DLD1 (cell line): ENCODE measurements around the gene ERCC6.

Source experiments
- in situ Hi-C: cut with HindIII; loops from 2 replicates; pipeline ENCODE4 v1.10.0; 2017; ENCODE audit warnings: low sequenced_read_pairs

Gene ERCC6

DNA sequence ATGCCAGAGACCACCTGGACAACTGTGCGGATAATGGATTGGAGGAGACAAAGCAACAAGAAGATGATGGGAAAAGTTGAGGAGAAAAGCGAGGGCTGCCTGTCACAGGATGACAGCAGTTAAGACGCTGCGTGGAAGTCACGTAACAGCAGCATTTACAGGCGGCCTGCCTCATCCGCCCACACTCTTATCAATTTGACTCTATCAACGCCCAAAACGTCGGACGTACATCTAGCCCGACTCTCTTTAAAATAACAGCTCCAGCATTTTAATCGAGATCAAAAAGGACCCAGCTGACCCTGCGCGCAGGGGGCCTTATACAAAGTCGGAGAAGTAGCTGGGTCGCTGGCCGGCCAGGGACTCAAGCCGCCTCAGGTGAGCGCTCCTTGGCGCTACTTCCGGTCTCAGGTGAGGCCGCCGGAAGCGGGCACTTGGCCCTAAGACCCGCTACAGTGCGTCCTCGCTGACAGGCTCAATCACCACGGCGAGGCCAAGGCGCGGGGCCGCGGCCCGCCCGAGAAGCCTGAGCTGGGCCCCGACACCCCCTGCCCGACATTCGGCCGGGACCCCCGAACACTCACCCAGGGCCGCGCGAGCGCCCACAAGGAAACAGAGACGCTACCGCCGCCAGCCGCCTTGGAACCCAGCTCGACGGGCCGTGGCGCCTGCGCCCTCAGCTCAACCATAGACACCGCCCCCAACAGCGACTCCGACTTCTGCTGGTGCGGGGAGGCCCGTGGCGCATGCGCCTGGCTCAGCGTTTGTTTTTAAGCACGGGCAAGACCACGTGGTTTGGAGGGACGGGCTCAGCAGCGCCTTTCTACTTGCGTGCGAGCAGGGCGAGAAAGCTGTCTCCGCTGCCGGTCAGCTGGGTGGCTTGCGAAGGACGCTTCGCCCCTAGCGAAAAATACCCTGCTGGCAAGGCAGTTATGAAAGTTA lies at the start of gene ERCC6:
TSS of gene ERCC6 (minus strand) at position 741 of the 939 bp plus-strand sequence.
- in situ Hi-C loops = no loop called here

DNA sequence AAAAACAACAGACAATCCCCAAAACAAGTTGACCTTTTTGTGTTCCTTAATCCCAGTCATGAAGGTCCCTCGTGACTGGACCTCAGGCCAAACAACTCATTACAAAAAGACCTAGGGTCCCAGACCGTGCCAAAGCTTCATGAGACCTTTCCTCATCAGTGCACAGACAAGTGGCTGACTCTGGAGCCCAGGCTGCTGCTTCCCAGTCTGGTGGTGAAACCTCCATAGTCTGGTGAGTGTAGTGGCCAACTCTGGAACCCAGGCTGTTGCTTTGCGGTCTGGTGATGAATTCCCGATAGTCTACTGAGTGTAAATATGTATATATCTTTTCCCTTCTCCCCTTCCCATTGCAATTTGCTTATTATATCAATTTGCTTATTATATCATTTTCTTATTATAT lies 49.1 kb upstream of the ERCC6 start:
- in situ Hi-C loops = no loop called here

DNA sequence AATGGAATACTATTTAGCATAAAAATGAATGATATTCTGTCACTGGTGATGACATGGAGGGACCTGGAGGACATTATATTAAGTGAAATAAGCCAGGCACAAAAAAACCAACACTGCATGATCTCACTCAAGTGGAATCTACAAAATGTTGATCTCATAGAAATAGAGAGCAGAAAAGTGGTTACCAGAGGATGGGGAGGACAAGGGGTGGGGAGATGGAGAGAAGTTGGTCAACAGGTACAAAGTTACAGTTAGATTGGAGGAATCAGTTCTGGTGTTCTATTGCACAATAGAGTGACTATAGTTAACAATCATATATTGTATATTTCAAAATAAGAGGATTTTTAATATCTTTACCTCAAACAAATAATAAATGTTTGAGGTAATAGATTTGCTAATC lies 46.5 kb upstream of the ERCC6 start:
- in situ Hi-C loops = no loop called here

DNA sequence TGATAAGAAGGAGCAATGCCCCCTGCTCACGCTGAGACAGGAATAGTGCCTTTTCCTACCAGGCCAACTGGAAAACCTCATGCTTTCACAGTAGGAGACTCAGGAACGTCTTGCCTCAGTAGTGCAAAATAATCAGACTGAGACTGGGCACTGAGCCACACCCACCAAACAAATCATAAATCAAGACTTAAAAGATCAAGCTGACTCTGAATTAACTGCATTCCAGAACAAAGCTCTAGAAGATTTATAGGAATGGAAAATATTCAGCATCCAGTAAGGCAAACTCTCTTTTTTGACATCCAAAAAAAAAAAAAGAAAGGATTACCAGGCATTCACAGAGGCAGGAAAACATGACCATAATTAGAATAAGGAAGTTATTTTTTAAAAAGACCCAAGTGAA lies 40.7 kb upstream of the ERCC6 start:
- in situ Hi-C loops = no loop called here

DNA sequence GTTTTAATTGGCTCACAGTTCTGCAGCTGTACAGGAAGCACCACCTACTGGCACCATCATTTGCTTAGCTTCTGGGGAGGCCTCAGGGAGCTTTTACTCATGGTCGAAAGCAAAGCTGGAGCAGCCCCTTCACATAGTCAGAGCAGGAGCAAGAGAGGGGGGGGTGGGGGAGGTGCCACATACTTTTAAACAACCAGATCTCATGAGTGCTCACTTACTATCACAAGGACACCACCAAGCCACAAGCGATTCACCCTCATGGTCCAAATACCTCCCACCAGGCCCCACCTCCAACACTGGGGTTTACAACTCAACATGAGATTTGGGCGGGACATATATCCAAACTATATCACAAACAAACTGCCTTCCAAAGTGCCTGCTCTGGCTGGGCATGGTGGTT lies 39.5 kb upstream of the ERCC6 start:
- in situ Hi-C loops = no loop called here

DNA sequence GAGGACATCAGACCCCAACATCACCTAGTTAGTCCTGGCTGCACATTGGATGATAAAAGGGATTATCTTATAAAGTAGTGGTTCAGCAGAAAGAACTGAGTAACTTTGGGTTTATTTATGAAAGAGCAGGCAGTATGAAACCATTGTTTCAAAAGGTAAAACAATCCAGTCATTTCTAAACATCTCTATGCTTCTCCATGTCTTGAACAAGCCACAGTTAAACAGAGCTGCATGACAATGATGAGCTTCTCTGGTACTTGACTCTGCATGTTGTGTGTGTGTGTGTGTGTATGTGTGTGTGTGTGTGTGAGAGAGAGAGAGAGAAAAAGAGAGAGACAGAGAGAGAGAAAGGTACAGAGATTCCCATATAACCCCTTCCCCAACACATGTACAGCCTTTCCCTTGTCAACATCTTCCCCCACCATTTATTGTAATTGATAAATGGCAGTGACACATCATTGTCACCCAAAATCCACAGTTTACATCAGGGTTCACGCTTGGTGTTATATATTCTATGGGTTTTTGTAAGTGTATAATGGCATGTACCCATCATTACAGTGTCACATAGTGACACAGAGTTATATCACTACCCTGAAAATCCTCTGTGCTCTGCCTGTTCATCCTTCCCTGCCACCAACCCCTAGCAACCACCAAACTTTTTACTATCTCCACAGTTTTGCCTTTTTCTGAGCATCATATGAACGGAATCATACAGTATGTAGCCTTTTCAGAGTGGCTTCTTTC lies 38.4 kb upstream of the ERCC6 start:
- in situ Hi-C loops = no loop called here

DNA sequence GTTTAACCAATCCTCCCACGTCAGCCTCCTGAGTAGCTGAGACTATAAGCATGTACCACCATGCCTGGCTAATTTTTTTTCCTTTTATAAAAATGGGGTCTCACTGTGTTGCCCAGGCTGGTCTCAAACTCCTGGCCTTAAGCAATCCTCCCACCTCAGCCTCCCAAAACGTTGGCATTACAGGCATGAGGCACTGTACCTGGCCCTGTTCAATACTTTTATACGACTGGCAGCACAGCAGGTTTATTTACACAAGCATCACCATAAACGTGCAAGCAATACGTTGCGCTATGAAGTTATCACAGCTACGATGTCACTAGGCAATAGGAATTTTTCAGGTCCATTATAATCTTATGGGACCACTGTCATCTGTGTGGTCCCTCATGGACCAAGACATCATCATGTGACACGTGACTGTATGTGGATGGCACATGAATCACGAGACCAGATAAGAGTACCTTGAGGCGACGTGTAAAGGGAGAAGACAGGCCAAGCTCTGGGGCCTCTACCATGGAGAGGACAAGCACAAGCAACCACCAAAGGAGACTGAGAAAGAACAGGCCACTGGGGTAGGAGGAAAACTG lies 36.7 kb upstream of the ERCC6 start:
- in situ Hi-C loops = no loop called here

DNA sequence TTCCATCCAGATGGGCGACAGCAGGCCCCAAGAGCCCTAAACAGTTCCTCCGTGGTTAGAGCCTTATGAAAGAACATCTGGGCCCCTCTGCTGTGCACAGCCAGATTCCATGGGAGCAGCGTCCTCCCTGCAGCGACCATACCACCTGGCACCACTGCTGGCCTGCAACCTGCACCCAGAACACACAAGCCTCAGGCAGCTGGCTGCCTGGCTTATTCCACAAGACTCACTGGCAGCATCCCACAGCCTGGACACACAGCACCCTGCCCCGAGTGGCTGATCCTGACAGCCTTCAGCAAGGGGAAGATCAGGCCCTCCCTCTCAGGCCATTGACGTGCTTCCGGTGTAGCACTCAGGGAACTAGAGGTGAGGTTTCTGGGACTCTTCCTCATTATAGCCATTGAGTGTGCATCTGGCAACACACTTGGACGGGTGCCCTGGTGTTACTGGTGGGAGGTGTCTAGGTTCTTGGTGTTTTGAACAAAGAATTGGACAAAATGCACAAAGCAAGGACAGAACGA lies 33.7 kb upstream of the ERCC6 start:
- in situ Hi-C loops = no loop called here

DNA sequence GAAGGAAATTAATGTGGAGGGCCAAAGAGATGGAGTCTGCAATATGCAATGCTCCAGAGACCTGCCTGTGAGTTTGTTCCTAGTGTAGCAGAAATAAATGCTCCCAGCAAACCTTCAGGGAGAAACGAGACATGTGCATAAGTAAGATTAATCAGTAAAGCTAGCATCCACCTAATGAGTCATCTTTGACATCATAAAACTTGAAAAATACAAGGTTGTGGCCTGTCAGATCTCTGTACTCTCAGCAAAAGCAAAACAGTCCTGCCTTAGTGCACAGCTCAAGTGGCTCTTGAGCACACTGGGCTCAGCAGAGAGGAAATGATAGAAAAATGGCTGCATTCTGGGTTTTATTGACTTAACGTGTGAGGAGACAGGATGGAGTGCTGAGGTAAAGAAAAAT lies 32.5 kb upstream of the ERCC6 start:
- in situ Hi-C loops = no loop called here

DNA sequence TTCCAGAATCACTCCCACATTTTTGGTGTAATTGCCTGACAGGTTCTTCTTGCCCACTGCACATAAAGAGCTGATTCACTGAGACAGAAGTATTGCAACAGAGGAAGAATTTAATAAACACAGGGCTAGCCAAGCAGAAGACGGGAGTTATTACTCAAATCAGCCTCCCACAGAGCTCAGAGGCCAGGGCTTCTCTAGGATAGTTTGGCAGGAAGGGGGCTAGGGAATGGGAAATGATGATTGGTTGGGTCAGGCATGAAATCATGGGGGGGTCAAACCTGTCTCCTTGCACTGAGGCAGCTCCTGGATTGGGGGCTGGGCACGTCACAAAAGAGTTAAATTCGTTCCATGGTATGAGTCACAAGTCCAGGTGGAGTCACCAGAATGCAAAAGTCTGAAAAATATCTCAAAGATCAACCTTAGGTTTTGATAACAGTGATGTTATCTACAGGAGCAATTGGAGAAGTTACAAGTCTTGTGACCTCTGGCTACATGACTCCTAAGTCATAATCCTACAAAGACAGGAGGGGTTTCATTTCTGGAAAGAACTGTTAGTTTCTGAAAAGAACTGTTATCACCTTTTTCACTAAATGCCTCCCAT lies 30.2 kb upstream of the ERCC6 start:
- in situ Hi-C loops = no loop called here

DNA sequence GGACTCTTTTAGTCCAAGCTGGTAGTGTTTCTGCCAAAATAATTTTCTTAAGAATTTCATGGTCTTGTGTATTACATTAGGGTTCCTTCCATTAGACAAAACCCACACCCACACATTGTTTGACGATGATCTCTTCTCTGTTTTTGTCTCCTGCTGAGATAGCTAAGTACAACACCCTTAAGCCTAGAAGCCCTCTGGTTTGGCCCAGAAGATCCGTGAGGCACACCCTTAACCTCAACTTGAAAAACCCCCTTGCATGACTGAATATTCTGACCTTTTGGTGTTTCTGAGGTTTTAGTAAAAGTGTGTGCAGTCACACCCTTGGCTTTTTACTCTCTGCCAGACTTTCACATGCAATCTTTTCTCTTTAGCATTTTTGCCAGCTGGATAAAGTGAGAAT lies 29.3 kb upstream of the ERCC6 start:
- in situ Hi-C loops = no loop called here

DNA sequence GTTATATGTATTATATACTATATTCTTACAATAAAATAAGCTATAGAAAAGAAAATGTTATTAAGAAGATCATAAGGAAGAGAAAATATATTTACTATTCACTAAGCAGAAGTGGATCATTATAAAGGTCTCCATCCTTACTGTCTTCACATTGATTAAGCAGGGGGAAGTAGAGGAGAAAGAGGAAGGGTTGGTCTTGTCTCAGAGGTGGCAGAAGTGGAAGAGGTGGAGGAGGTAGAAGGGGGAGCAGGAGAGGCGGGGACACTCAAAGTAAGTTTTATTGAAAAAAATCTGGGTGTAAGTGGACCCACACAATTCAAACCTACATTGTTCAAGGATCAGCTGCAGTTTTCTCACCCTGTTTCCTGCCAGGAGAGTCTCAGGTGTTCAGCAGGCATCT lies 28.9 kb upstream of the ERCC6 start:
- in situ Hi-C loops = no loop called here

DNA sequence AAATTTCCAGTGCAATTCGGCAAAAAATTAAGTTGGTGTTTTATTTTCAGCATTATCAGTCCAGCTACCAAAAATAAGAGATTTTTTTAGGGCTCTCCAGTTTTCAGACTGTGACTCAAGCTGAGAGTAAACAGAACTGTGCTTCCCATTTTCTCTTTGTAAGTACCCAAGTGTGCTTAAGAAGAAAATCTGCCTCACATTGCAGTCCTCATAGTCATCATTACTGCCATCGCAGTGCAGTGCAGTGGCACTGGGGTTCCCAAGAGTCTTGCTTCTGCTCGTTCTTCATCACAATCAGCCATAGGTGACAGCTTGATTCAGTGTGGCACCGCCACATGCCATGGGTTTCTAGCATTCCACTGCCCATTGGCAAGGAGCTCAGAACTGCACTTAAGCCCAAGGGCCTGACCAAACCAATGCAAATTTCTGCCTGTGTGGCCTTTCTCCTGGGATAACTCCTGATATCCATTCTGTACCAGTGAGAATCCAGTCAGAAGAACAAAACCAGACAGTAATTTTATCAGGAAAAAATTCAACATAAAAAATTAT lies 25.6 kb upstream of the ERCC6 start:
- in situ Hi-C loops = no loop called here

DNA sequence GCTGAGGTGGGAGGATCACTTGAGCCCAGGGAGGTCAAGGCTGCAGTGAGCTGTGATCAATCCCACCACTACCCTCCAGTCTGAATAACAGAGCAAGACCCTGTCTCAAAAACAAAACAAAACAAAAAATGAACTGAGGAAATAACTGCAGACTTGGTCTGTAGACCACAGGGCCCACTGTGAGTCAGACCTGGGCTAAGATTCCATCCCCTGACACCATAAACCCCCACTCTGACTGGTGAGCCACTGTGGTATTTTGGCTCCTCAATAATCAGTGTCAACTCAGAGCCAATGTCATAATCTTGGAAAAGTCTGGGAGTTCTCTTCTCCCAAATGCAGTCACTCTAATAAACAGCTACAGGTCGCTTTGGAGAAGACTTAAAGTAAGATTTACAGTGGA lies 24.0 kb upstream of the ERCC6 start:
- in situ Hi-C loops = no loop called here

DNA sequence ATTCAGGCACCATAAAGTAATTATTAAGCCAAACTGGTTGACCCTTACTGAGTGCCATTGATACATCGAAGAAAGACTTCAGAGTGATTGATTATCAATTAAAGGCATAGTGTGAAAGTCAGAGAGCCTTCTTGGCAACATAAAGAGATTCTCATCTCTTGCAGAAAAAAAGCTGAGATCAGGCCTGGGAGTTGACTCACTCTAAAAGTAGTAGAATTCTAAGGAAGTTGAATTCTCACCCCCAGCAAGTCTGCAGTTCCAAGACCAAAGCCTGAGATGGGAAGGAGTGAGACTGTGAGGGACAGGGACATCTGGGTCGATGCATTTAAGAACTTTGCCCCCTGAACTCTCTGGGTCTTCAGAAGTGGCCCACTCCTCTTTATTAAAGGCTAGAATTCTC lies 21.6 kb upstream of the ERCC6 start:
- in situ Hi-C loops = no loop called here

DNA sequence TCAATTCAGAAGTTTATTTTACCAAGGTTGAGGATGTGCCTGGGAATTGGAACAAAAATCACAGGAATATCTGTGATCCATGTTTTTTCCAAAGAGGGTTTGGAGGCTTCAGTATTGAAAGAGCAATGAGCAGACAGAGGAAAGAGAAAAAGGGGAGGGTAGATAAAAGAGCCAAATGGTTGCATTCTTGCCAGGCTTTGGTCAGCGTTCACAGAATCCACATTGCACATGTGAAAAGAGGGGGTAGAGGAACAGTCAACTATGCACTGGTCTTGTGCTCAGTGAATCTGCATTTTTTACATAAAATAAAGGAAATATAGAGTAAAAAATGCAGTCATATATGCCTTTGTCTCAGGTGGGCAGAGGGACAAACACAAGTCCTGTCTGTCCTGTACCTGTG lies 20.6 kb upstream of the ERCC6 start:
- in situ Hi-C loops = no loop called here

DNA sequence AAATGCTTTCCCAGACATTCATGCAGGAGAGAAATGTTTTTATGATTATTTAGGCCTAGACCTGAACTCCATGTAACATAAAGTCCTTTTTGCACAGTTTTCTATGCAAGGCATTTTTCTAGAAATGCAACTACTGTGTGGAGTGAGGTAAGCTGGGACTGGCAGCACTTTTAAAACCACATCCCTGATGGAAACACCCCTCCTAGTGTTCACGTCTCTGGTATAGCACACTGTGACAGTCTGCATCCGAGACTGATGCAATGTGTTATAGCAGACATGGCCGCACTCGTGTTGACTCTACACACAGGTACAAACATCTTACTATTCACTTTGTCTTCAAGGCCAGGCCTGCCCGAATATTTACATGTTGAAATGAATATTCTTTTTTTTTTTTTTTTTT lies 19.3 kb upstream of the ERCC6 start:
- in situ Hi-C loops = no loop called here

DNA sequence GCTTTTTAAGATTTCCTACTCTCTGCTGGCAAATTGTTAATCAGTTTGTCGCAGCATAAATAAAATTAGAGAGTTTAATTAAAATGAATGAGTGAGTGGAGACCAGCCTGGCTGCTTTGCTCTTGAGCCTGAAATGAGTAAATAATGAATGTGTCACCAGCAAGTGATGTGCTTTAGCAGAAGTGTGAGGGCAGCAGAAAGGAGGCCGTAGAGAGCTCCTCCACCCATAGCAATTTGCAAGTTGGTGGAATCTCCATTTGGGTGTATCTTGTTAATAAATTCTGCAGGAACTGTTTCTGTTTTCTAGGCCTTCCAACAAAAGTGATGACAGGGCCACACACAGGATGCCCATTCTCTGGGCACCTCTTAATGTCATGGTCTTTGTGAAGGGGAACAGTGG lies 18.8 kb upstream of the ERCC6 start:
- in situ Hi-C loops = no loop called here

DNA sequence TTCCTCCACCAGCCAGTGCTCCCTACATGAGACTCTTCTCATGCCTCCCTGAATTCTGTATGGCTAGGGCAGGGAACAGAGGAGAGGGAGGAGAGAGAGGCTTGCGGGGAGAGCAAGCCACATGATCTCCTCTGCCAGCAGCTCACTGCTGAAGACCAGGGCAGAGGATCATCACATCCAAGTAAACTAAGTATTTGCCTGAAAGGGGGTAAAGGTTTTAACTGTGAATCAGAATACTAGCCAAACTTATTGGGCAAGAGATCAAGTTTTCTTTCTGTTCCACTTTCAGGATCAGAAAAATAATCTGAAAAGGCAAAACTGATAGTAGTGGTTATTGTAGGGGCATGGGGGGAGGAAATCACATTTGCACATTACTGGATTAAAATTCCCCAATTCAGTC lies 17.8 kb upstream of the ERCC6 start:
- in situ Hi-C loops = no loop called here

DNA sequence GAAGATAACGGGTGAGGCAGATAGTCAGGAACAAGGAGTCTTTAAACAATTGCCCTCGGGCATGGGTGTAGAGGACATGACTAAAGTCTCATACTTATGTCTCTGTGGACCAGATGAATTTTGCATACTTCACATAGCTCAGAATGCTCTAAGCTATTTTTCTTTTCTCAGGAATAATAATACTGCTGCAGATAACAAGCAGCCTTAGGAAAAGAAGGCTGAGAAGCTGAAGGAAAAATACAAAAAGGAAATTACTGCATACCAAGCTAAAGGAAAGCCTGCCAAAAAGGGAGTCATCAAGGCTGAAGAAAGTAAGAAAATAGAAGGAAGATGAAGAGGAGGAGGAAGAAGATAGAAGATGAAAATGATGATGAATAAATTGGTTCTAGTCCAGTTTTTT lies 13.4 kb upstream of the ERCC6 start:
- in situ Hi-C loops = no loop called here

DNA sequence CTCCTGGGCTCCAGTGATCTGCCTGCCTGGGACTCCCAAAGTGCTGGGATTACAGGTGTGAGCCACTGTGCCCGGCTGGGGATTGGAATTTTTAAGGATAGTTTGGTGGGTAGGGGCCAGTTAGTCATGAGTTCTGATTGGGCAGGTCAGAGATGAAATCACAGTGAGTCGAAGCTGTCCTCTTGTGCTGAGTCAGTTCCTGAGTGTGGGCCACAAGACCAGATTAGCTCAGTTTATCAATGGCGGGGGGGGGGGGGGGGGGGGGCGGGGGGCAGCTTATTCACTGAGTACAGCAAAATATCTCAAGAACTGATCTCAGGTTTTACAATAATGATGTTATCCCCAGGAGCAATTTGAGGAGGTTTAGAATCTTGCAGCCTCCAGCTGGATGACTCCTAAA lies 11.6 kb upstream of the ERCC6 start:
- in situ Hi-C loops = no loop called here
